Measurements from ENCODE around the gene HDAC4. TPM values are rescaled to one million over a fixed set of nuclear protein-coding genes. Genes with fewer than 3 reads are reported as not detected.

The HDAC4 gene
- total RNA-seq, 4 donors from 2014 or later, result 24.8 to 82.9 (median 41.3) TPM

DNA sequence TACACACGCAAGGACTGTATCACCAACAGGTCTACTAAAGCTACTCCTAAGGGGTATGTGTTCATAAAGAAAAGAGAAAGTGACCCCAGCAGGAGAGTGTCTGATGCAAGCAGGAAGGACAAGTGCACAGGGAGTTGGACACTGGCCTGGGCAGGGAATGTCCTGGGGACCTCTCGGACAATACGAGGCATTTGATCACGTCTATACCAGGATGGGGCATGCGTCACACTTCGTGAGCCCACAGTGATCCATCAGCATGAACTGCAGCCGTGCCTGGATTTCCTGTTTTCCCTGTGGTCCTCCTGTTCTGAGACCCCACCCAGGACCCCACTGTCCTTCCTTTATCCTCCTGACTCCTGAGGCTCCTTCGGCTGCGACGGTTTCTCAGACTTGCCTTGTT is 113.9 kb downstream of the HDAC4 start:
- TF ChIP-seq, protein P1, sequence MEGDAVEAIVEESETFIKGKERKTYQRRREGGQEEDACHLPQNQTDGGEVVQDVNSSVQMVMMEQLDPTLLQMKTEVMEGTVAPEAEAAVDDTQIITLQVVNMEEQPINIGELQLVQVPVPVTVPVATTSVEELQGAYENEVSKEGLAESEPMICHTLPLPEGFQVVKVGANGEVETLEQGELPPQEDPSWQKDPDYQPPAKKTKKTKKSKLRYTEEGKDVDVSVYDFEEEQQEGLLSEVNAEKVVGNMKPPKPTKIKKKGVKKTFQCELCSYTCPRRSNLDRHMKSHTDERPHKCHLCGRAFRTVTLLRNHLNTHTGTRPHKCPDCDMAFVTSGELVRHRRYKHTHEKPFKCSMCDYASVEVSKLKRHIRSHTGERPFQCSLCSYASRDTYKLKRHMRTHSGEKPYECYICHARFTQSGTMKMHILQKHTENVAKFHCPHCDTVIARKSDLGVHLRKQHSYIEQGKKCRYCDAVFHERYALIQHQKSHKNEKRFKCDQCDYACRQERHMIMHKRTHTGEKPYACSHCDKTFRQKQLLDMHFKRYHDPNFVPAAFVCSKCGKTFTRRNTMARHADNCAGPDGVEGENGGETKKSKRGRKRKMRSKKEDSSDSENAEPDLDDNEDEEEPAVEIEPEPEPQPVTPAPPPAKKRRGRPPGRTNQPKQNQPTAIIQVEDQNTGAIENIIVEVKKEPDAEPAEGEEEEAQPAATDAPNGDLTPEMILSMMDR (IDR thresholded peaks at IDR 0.05; ENCODE audit: low read depth), result no peak

DNA sequence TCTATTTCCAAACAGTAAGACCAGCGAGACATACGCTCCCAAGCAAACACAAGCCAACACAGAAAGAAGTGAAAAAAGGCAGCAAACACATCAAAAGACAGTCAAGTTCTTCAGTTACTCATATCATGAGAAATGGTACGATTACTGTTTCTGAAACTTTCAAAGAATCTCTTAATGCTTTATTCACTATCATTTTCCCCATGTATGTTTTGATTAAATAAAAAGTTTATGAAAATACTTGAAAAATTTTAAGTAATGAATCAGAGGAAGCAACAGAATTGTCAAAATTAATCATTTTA is 114.9 kb downstream of the HDAC4 start:
- TF ChIP-seq, protein P1 (IDR thresholded peaks at IDR 0.05; ENCODE audit: low read depth), result no peak

DNA sequence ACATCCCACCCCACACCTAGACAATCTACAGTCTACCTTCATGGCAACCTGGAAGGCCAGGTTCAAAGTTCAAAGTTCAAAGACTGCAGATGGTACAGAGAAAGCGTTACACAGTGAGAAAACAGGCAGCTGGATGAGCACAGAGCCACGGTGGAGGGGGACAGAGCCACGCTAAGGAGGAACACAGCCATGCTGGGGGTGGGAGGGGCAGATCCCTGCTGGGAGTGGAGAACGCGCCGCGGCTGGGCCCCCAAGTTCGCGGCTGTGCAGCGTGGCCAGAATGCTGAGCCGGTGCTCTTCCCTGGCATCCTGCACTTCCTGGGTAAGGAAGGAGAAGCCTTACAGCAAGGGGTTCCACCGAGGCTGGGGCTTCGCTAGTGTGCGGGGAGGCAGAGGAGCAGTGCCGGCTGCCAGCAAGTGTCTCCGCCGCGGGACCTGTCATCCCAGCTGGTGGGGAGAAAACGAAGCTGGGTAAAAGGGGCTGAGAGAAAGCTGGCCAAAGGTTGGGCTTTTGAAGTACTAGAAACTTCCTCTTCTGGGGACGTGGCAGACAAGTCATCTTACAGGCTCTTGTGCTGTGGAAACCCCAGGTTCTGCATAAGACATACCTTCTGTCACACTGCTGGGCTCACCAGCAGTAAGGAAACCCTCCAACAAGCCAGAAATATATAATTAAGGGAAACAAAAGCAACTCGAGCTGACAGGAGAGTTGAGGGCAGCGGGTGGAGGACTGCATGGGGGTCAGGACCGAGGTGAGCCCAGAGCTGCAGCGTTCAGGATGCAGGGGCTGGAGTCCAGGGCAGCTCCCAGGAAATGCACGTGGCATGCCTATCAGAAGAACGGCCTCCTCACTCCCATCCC is 115.5 kb downstream of the HDAC4 start:
- TF ChIP-seq, protein P1 (IDR thresholded peaks at IDR 0.05; ENCODE audit: low read depth), result no peak

DNA sequence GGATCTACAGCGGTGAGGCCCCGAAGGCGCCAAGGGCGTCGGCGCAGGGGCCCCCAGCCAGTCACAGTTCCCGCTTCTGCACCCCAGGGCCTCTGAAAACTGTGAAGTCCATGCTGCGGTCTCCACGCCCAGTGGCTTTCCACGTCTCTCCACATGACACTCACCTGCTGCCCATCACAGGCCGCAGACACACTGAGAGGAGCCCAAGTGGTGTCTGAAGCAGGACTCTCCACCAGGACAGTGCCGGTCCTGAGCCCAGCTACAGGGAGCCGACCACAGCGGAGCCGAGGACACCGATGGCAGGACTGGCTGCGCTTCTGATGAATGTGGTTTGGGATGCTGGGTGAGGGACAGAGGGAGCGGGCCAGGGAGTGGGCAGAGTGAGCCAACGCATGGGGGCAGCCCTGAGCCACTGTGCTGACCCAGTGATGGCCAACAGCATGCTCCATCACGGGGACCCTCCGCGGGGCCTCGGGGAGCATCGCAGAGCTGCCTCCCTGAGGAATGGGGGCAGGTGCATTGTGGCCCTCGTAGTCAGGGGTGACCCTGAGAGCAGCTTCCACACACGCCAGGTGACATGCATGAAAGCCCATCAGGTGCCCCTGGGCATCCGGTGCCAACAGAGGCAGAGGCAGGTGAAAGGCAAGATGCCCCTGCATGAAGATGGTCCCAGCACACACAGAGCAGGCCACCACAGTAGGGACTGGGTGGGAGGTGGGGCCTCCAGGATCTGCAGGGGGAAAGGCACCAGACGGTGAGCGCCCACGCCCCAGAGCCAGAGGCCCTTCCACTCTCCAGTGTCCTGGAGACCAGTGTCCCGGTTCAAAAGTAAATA is 116.6 kb downstream of the HDAC4 start:
- TF ChIP-seq, protein P1 (IDR thresholded peaks at IDR 0.05; ENCODE audit: low read depth), result no peak

DNA sequence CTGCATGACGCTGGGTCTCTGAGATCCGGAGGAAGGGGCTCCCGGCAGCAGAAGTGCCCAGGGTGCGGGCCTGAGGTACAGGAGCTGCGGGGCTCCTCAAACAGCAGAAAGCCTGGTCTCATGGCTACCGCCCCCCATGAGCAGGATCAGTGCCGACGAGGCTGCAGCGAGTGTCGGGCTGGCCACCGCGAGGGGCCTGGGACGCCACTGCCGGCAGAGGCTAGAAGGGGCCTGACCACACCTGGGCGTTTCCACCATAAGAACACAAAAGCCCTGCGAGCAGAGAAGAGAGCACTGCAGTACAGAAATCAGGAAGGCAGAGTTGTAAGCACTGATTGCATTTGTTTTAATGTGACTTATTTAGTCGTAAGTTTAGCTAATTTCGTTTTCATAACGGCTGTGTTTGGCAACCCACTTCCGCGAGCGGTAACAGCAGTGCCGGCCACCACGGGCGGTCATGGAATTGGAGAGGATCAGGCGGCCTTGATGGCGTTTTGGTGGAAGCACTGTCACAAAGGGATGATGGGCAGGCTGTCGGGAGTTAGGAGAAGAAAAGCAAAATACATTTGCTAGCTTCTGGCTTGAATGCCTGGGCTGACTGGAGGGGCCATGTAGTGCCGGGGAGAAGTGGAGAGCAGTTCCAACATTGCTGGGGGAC is 117.4 kb downstream of the HDAC4 start:
- TF ChIP-seq, protein P1 (IDR thresholded peaks at IDR 0.05; ENCODE audit: low read depth), result no peak

DNA sequence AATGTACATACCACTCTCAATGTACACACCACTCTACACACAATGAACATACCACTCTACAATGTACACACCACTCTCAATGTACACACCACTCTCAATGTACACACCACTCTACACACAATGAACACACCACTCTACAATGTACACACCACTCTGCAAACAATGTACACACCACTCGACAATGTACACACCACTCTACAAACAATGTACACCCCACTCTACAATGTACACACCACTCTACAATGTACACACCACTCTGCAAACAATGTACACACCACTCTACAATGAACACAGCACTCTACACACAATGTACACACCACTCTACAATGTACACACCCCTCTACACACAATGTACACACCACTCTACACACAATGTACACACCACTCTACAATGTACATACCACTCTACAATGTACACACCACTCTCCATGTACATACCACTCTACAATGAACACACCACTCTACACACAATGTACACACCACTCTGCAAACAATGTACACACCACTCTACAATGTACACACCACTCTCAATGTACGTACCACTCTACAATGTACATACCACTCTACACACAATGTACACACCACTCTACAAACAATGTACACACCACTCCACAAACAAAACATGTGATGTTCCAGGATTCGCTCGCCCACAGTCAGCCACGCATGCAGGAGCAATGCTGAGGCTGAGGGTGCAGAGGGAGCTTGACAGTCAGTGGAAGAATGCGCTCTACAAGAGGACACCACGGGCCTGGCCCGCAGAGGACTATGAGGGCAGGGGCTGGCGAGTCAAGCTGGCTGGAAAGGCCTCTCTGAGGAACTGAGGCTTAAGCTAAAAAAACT is 118.2 kb downstream of the HDAC4 start:
- TF ChIP-seq, protein P1 (IDR thresholded peaks at IDR 0.05; ENCODE audit: low read depth), result no peak

Data from subcutaneous adipose tissue (tissue), 4 donors.